H1 (cell line): Measurements from ENCODE around the gene DCDC2. TPM values are rescaled to one million over a fixed set of nuclear protein-coding genes. Genes with fewer than 3 reads are reported as not detected.

Source experiments
- NRF1 ChIP-seq: IDR thresholded peaks from 2 replicates; pipeline ENCODE4 v1.6.1; 2011; ENCODE audit warnings: mild to moderate bottlenecking, low read depth, low read length, improper control_type of control experiment
- polyA plus RNA-seq, 7 experiments: library from polyadenylated mRNA; depleted of rRNA in 3 of 7; stranded (reverse) in 5 of 7; unstranded in 2 of 7; fragments of >200 nt in 5 of 7; fragments of 200-250 nt in 2 of 7; gene quantifications; 1 replicate in 5 of 7; 2 replicates in 1 of 7; 4 replicates in 1 of 7; pipeline versions ENCODE4 v1.2.1 to v1.2.3, GENCODE V29; 2011 to 2013; ENCODE audit warnings: missing spikeins in 2 of 7, mixed read lengths in 2 of 7
- total RNA-seq: library from RNA; stranded (reverse); fragmentation: NEBNext Ultra II Directional; extraction: Animal tissue kit (Norgen Biotek cat#: 25700); gene quantifications from 2 replicates; pipeline ENCODE4 v1.2.1, GENCODE V29; 2021

Gene DCDC2
- total and polyA plus RNA-seq, 2 of the 8 experiments (the other 6 are each of a cell fraction or from before 2014, with no cell fraction given): 0.03 to 0.15 TPM

DNA sequence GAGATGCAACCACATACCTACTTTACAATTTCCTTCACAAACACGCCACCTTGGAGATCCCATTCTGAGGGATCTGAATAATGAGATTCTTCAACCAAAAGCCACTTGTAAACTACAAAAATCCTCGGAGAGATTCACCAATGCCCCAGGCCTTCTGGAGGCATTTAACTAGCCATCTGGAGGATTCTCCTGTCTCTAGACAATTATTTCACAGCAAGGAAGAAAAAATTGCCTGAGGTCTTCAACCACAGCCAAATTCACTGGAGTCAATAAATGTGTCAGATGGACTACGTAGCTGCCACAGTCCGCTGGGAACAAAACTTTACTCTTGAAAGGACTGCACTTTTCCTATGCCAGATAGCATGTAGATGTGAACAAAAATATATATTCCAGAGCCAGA is 19.0 kb upstream of the DCDC2 start (continued):
- no peak for TF ChIP-seq NRF1
- TF ChIP-seq, all 59 proteins: peak for 0
